Measurements from ENCODE around the gene UQCRH.

- no peak for TF ChIP-seq POLR2A (IDR thresholded peaks at IDR 0.05; ENCODE audit: low read depth, low read length)
- TF ChIP-seq CTCF (conservative IDR thresholded peaks at IDR 0.05; ENCODE audit: low read depth, low read length), result no peak
- no peak for TF ChIP-seq CEBPB (IDR thresholded peaks at IDR 0.05; ENCODE audit: low read depth, low read length)
- TF ChIP-seq USF2 (IDR thresholded peaks at IDR 0.05; ENCODE audit: low read depth, low read length), result no peak
- TF ChIP-seq NFE2L2 (IDR thresholded peaks at IDR 0.05; ENCODE audit: low read depth, low read length), result no peak
- no peak for TF ChIP-seq ELK1 (IDR thresholded peaks at IDR 0.05; ENCODE audit: borderline replicate concordance, low read depth, low read length)
- no peak for TF ChIP-seq RCOR1 (IDR thresholded peaks at IDR 0.05; ENCODE audit: insufficient replicate concordance, low read length)
- TF ChIP-seq RAD21 (IDR thresholded peaks at IDR 0.05; ENCODE audit: low read length), result no peak
- no peak for TF ChIP-seq CHD1 (IDR thresholded peaks at IDR 0.05; ENCODE audit: low read depth, low read length)
Observed at GRCh38 chr1:46289976-46290375, 13.5 kb upstream of the UQCRH start.

Data from IMR-90 (cell line).